HG03558 (cell line): Measurements from ENCODE around the gene TSHR.
"Not testable (repeated sequence)": the region's sequence is repeated elsewhere in the genome, so short reads cannot be mapped to it uniquely, and the experiment has no call there.

Experiments
- ATAC-seq: cut with Tn5 transposase; IDR thresholded peaks from one replicate; pipeline ENCODE4 v1.9.1; 2021; ENCODE audit warnings: moderate number of reproducible peaks; ENCODE audit not compliant: unreplicated experiment; ENCODE audit errors: extremely low read depth

TSHR gene

DNA sequence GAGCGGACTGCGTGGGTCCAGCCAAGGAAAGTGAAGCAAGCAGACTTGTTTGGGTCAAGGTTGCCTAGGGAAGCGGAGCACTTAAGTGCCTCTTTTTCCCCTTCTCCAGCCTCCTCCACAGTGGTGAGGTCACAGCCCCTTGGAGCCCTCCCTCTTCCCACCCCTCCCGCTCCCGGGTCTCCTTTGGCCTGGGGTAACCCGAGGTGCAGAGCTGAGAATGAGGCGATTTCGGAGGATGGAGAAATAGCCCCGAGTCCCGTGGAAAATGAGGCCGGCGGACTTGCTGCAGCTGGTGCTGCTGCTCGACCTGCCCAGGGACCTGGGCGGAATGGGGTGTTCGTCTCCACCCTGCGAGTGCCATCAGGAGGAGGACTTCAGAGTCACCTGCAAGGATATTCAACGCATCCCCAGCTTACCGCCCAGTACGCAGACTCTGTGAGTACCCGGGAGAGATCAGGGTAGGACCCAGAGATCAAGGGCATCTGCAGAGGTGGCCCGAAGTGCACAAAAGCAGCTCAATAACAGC lies at the start of gene TSHR:
Gene TSHR, plus strand, starts transcription at position 206 of the 526 bp plus-strand sequence. Its CDS starts 60 bp downstream, at position 266.
- ATAC-seq, result no peak

DNA sequence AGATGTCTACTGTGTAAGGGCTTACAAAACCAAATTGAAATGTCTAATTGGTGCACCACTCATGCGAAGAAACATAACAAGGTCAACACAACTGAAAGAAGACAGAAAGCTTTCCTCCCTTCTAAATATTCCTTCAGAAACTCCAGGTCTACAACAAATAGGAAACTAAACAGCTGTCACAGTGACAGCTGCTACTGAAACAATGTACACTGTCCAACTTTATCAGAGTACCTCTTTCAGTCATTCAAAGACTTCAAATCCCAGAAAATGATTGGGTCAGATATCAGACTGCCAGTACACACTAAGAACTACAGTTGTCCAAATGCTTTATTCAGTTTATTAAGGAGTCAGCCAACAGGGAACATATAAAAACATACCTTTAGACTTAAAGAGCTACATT lies 49.1 kb upstream of the TSHR start:
- ATAC-seq, result no peak

DNA sequence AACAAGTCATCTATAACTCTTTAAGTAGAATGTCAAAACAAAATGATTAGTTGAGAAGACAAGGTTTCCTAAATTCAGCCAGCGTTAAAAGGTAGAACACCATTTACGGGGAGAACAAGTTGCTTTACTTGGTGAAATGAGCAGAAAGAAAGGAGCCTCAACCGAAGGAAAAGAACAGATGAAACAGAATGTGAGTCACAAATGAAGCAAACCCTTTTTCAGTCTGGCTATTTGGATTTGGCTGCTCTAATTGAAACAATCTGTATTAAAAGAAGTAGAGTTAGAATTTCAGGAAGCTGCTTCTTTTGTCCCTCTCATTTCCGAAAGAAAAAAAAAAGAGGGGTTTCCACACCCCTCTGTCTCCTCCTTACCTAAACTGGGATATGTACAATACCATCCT lies 48.5 kb upstream of the TSHR start:
- no peak for ATAC-seq

DNA sequence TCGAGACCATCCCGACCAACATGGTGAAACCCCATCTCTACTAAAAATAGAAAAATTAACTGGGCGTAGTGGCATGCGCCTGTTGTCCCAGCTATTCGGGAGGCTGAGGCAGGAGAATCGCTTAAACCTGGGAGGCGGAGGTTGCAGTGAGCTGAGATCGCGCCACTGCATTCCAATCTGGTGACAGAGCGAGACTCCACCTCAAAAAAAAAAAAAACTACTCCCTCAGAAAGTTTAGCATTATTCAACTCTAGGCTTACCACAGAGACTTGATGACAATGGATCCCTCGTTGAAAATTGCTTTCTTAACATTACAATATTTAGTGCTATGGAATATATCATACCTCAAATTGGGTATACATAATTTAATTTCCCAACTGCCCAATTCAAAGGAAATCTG lies 43.4 kb upstream of the TSHR start:
- not testable (repeated sequence) for ATAC-seq

DNA sequence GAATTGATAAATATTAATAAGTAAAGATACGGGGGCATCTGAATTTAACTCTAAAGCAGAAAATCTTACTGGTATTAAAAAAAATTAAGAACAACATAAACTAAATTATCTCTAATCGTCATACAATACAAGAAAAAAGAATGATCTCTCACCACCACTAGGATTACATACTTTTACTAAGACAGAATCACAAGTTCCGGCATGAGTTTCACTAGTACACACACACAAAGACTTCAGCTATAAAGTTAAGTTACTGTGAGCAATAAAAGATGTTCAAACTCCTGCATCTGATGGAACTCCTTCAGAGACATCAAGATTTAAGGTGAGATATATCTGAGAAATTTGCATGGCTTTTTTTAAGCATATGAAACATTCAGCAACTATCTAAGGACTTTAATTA lies 35.8 kb upstream of the TSHR start:
- no peak for ATAC-seq

DNA sequence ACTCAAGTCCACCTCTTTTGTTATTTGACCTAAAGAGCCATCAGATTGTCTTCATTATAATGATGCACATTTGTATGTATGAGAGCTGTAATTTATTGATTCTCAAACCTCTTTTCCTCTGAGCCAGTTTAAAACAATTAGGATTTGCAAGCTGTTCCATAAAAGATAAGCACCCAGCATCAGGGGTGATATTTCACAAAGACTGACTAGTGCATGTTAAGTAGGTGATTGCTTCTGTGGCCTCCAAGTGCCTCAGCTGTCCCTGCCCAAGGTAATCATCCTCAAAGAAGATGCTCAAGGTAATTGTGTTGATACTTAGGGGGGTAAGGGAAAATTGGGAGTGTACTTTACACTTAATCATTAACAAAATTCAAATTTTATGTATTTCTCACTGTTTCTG lies 32.1 kb upstream of the TSHR start:
- no peak for ATAC-seq

DNA sequence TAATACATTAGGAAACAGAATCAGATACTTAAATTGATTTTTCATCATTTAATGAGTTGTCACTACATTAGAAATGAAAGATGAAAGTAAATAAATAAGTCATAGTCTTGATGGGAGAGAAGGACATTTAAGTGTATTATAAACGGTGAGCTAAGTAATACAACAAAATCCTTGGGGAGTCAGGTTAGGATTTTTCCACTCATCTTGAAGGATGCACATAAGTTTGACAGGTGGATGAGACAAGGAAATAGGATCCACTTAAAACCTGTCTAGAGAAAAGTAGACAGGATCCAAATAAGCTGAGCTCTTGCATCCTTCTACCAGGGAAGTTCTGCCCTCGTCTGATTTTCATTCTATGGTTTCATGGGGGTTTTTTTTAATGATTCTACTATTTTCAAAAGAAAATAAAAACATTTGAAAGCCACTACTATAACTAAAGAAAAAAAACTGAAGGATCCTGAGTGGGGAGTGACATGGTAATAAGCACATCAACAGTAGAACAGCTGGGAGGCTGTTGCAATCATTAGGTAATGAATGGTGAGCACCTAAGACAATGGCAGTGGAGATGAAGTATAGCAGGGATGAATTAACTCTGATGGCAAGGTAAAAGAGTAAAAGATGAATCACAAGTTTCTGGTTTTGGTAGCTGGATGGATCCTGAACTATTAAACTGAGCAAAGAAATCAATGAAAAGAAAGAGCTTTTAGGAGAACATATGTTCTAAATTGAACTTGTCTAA lies 30.9 kb upstream of the TSHR start:
- no peak for ATAC-seq

DNA sequence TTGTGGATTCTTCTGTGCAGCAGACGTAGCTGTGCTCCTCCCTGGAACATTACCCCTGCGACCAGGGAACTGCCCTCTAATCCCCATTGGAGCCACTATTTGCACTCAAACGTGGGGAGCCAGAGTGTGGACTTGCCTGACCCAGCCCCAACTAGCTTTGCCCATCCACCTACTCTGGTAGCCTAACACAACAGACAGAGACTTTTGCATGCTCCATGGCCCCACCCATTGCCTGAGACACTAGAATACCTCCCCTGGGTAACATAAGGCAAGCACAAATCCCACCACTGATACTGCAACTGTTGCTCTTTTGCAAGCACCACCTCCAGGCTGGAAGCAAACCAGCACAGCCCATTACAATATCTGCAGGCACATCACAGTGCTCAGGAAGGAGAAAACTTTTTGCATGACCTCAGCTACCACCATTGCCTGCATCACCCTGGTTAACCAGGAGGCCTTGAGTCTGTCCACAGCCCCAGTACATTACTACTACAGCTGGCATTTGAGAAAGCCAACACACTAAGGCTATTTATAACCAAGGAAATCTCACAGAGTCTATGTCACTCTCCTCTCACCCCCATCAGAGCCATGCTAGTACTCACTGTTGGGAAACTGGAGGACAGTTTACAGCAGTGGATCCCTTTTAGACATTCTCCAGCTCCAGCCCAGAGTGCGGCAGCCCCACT lies 28.9 kb upstream of the TSHR start:
- no peak for ATAC-seq

DNA sequence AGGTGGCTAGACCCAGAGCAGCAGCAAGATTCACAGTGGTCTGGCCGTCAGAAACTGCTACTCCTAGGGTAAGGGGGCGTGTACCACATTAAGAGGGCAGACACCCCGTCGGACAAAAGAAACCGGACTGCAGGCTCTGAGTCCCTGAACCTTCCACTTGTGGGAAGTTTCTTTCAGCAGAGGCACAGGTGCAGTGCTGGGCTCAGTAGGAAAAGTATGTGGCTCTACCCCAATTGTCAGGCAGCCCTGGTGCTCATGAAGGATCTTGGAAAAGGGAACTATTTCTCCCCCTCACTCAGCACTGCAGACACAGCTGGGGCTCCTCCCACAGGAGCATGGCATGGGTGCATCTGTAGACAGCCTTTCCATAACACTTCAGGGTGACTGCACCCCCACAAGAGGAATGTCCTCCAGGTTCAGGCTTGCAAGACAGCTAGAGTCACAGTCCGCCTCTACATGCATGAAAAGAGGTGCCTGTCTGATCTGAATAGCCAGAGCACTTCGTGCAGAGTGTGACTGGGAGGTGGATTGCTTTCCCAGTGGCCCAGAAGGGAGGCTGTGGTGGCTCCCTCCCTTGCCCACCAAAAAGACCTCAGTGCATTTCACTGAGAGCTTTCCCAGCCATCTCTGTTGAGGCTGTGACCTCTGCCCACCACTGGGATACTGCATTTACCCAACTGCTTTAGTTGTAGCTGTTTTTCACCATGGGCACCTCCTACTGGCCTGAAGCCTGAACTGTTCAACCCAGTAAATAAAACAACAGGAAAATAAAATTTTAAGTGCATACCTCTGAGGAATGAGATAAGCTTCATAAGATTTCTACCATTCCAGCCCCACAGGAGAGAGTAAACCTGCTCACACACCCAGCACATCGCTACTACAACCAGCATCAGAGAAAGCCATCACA lies 28.1 kb upstream of the TSHR start:
- no peak for ATAC-seq

DNA sequence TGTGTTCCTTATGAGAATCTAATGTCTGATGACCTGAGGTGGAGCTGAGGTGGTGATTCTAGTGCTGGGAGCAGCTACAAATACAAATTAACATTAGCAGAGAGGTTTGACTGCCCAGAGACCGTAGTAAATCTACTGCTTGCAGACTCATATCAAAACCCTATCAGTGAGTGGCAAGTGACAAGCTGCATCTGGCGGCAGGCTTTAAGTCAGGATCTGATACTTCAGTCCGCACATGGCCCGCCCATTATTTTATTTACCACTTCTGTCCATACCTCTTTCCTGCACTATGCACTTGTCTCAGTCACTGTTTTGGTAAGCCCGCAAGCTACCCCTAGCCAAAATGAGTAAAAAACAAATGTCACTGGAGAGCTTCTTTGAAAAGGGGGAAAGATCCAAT lies 25.3 kb upstream of the TSHR start:
- ATAC-seq, result no peak

DNA sequence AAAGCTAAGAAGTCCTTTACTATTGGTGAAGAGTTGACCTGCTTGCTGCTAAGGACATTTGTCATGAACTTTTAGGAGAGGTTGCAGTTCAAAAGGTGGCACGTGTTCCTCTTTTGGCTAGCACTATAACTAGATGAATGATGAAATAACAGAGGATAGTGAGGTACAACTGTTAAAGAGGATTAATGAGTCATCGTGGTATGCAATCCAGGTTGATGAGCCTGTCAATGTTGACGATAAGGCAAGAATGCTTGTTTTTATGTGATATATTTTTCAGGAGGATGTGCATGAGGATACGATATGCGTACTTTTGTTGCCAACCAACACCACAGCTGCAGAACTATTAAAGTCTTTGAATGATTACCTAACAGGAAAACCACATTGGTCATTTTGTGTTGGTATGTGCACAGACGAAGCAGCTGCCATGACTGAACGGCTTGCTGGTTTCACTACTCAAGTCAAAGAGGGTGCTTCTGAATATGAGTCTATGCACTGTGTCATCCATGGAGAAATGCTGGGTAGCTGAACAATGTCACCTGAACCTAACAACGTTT lies 24.5 kb upstream of the TSHR start:
- peak; percentile 96 for ATAC-seq

DNA sequence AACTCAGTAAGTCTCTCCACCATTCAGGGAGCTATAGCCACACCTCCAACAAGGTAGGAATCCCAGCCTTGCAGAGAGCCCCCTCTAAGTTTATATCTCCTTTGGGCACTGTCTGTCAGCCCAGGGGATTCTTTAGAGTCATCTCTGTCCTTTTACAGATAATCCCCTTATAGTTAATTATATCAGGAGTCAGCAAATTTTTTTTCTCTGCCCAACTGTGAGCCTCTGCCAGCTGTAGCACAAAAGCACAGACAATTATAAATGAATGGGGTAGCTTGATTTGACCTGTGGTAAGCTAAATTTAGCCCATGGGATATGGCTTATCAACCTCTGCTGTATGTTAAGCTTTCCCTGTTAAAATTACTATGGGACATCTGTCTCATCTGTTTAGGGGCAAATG lies 22.1 kb upstream of the TSHR start:
- no peak for ATAC-seq

DNA sequence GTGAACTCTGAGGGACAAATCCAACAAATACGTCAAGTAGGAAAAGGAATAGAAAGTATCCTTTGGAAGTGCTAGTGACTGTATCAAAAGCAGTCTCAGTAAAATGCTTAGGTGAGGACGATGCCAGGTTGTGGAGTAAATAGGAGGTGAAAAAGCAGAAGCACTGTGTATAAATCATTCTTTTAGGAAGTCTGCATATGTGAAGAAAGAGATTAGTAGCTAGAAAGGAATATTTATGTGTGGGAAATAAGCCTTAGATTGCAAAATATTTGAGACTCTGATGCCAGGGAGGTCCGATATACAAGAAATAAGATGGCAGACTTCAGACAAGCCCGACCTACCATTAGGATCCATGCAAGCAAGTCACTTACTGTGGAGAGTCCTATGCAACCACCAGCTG lies 21.7 kb upstream of the TSHR start:
- no peak for ATAC-seq

DNA sequence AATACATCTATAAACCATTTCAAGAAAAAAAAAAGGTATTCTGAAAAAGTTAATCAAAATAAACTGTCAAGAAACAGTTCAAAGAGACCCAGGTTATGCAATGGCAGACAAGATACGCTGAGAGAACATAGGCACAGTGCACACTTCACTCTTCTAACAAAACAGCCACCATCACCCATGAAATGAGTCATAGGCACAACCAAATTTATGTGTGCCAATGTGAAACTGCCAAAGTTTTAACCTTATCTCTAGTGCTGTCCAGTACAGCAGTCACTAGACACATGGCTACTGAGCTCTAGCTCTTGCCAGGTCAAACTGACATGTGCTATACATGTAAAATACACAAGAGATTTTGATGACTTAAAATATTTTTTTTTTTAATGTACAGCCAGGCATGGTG lies 15.3 kb upstream of the TSHR start:
- no peak for ATAC-seq

DNA sequence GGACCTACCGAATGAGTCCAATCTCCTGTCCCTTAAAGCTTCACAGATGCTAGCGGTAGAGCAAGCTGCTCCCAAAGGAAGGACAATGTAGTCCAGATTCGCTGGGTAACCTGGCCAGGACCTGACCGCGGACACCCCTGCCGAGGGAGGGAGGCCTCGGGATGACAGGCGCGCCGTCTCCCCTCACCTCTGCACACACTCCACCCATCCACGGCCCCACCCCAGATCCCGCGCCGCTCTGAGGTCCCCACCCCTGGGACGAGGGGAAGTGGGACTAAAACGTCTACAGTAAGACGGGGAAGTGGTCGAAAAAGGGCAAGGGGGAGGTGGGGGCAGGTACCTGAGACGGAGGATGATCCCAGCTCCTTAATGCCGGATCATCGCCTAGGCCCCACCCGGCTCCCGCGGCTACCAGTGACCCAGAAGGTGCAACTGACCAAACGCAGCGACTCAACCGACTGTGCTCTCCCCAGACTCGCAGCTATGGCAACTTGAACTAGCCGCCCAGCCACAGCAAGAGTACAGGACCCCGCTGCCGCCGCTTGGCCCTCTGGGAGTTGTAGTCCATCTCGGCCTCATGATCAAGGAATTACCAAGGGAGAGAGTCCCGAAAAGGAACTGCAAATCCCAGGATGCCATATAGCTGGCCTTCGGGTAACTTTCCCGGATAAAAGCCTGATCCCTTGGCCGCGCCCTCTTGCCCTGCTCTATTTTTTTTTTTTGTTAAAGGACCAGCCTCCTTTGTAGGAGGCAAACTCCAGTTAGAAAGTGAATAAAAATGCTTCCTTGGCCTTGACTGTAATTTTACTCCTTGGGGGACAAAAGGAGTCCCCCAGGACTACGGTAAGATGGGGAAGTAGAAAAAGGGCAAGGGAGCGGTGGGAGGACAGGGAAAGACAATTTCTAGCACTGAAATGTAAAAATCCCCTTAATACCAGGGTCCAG lies 13.9 kb upstream of the TSHR start, which contains the start of gene CEP128:
Gene CEP128, minus strand, starts transcription at position 498 of the 945 bp plus-strand sequence.
- ATAC-seq, result peak; percentile 95

DNA sequence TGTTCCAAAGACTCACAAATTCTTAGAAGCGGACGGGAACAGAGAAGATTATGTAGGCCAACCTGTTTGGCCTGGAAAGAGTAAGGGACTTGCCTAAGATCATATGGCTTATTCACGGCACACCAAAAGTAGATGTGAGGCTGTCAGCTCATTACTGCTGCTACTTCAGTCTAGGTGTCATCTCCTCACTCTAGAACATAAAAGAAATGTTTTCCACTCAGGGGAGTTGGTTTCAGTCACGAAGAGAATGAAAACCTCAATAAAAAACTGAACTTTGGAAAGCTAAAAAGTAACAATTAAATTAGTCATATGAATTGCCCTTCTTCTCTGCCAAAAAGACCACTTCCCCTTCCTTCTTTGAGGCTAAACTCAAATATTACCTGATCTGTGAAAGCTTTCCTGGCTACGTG lies 13.2 kb upstream of the TSHR start:
- no peak for ATAC-seq

DNA sequence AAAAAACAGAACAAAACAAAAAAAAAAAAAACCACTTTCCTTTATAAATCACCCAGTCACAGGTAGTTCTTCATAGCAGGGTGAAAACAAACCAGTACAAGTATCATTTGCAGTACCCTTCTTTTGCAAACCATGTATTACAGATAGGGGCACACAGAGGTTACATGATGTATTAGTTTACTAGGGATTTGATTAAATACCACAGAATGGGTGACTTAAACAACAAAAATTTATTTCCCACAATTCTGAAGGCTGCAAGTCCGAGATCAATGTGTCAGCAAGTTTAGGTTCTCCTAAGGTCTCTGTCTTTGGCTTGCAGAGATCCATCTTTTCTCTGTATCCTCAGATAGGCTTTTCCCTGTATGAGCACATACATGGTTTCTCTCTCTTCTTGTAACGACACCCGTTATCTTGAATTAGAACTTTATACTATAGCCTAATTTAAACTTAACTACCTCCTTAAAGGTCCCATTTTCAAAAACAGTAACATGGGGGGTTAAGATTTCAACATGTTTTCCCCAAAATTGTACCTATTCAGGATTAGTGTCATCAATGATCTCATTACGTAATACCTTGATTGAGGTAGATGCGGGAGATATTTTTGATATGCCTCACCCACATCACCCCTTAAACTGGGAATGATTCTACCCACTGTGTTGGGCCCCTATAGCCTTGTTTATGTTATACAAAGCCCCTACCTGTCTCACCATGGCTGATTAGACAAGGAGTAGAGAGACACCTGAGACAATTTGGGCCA lies 10.4 kb upstream of the TSHR start:
- no peak for ATAC-seq

DNA sequence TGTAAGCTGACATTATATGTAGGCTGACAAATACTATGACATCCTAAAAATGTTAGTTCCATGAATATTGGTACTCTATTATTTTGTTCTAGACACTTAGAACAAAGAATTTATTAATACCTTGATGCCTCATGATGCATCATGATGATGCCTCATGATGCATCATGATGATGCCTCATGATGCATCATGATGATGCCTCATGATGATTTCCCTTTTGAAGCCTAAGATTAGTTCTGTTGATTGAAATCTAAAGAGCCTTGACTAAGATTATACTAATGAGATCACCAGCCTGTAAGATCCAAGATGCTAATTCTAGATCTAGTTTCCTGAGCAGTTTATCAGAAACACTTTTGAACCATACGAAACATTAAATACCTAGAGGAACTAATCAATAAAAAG lies 9.2 kb upstream of the TSHR start:
- ATAC-seq, result no peak

DNA sequence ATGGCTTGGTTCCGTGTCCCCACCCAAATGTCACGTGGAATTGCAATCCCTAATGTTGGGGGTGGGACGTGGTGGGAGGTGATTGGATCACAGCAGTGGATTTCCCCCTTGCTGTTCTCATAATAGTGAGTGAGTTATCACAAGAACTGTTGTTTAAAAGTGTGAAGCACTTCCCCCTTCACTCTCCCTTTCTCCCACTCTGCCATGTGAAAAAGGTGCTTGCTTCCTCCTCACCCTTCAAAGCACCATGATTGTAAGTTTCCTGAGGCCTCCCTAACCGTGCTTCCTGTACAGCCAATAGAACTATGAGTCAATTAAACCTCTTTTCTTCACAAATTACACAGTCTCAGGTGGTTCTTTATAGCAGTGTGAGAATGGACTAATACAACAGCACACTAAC lies 8.6 kb upstream of the TSHR start:
- ATAC-seq, result no peak
